ENCODE measurements around the gene RHOBTB1. TPM values are rescaled to one million over a fixed set of nuclear protein-coding genes. Genes with fewer than 3 reads are reported as not detected.
"Not testable (repeated sequence)": the region's sequence is repeated elsewhere in the genome, so short reads cannot be mapped to it uniquely, and the experiment has no call there.

RHOBTB1 gene
- total RNA-seq, 2 donors from 2014 or later: 16.7 to 19.6 TPM

DNA sequence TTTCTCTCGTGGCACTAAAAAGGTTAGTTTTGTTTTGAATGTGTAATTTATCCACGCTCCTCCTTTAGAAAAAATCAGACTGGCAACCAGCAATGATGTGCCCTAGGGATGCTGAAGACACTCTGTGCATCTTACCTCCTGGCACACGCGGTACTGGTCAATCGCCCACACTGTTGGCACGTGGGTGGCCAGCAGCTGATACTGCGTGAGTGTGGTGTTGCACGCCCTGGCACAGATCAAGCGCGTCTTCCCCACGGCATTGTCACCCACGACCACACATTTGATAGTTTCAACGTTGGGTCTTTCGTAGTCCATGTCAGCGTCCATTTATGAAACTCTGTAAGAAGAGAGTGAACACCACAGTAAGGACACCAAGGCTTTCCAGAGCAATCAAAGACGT is 32.8 kb downstream of the RHOBTB1 start:
- Histone ChIP-seq H3K36me3 (no peaks in the 10 kb centered on the region), H3K4me1 (ENCODE audit: control insufficient read depth in 1 of 2, low read depth in 2 of 2) (peaks cover 16 to 56% of the 10 kb centered on the region in 2 donors)

GRCh38 chr10:60910543-60910942 is 33.4 kb downstream of the RHOBTB1 start:
- no peaks in the 10 kb centered on the region for H3K27me3 ChIP-seq (replicated peaks; ENCODE audit: insufficient read depth)
- peak; percentile 22 for ATAC-seq (ENCODE audit: insufficient number of reproducible peaks, low FRiP score, low read depth)
- TF ChIP-seq, protein P1, sequence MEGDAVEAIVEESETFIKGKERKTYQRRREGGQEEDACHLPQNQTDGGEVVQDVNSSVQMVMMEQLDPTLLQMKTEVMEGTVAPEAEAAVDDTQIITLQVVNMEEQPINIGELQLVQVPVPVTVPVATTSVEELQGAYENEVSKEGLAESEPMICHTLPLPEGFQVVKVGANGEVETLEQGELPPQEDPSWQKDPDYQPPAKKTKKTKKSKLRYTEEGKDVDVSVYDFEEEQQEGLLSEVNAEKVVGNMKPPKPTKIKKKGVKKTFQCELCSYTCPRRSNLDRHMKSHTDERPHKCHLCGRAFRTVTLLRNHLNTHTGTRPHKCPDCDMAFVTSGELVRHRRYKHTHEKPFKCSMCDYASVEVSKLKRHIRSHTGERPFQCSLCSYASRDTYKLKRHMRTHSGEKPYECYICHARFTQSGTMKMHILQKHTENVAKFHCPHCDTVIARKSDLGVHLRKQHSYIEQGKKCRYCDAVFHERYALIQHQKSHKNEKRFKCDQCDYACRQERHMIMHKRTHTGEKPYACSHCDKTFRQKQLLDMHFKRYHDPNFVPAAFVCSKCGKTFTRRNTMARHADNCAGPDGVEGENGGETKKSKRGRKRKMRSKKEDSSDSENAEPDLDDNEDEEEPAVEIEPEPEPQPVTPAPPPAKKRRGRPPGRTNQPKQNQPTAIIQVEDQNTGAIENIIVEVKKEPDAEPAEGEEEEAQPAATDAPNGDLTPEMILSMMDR (IDR thresholded peaks at IDR 0.05): no peak
- peak overlapping the region; percentile 44 for H3K4me3 ChIP-seq
- peak overlapping the region; percentile 52 to 57 for H3K27ac ChIP-seq
- H3K9me3 ChIP-seq: no peaks in the 10 kb centered on the region
- DNase-seq (ENCODE audit: low spot score): no peak
- peaks cover 16 to 59% of the 10 kb centered on the region in 2 donors for H3K4me1 ChIP-seq (ENCODE audit: control insufficient read depth in 1 of 2, low read depth in 2 of 2)
- no peaks in the 10 kb centered on the region for H3K36me3 ChIP-seq

More for the DNA sequence above, 32.8 kb downstream of the RHOBTB1 start:
- Histone ChIP-seq H3K4me3 (peak overlapping the region; percentile 44), H3K27ac (peak overlapping the region; percentile 52 to 57), H3K9me3 (no peaks in the 10 kb centered on the region), H3K27me3 (replicated peaks; ENCODE audit: insufficient read depth) (no peaks in the 10 kb centered on the region)
- TF ChIP-seq, protein P1 (IDR thresholded peaks at IDR 0.05): no peak
- no peak for ATAC-seq (ENCODE audit: insufficient number of reproducible peaks, low FRiP score, low read depth)
- no peak for DNase-seq (ENCODE audit: low spot score)

DNA sequence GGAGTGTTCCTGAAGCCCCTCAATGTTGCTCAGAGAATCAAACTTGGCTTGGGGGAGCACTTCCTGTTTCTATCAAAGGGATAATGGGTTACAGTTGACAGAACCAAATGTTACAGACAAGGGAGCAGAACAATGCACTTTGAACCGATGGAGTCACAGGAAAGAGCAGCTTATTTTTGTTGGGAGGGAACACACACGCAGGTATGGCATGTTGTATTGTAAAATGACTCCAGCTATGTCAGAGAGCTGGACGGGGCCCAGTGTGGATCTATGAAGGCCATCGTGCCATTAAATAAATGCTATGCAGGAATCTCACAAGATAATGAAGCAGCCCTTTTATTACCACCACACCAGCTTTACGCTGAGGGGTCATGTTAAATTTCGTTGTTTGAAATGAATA is 35.1 kb downstream of the RHOBTB1 start:
- Histone ChIP-seq H3K4me3 (no peak overlapping the region), H3K27ac (no peak overlapping the region), H3K4me1 (ENCODE audit: control insufficient read depth in 1 of 2, low read depth in 2 of 2) (peaks cover 13 to 50% of the 10 kb centered on the region in 2 donors), H3K9me3 (no peaks in the 10 kb centered on the region), H3K27me3 (replicated peaks; ENCODE audit: insufficient read depth) (no peaks in the 10 kb centered on the region), H3K36me3 (no peaks in the 10 kb centered on the region)
- ATAC-seq (ENCODE audit: insufficient number of reproducible peaks, low FRiP score, low read depth): no peak
- TF ChIP-seq, protein P1 (IDR thresholded peaks at IDR 0.05): no peak
- DNase-seq (ENCODE audit: low spot score): no peak

DNA sequence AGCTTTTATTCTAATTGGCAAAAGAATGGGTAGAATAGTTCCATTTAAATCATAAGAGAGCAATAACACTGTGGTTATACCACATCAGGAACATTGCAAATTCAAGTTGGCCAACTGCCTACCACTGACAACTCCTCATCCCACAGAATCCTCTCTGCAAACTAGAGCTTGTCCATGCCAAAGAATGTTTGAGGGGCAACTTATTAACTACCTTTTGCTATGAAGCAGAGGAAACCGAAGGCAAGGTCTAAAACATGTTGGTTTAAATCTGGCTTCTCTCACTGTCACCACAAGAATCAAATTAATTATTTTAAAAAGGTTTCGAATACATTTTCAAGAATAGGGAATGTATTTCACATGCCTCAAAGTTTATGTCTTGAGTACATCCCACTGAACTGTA is 36.0 kb downstream of the RHOBTB1 start:
- no peak for ATAC-seq (ENCODE audit: insufficient number of reproducible peaks, low FRiP score, low read depth)

DNA sequence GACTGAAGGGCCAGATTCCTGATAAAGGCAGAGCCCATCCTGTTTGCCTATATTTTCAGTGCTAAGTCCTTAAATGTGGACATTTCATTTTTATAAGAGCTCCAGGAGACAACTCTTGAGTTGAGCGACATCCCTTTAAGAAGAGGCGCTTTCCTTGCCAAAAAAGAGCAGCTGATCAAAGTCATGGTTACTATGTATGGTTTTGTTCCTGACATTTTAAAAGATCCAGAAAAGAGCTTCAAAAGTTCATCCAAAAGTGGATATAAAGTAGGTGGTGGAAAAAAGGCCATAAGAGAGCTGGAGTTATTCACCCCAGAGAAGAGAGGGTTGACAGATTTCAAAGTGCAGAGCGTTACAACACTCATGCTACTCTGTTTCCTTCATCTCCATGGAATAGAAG is 36.7 kb downstream of the RHOBTB1 start:
- Histone ChIP-seq H3K27me3 (replicated peaks; ENCODE audit: insufficient read depth) (no peaks in the 10 kb centered on the region), H3K4me1 (ENCODE audit: control insufficient read depth in 1 of 2, low read depth in 2 of 2) (peaks cover 13 to 55% of the 10 kb centered on the region in 2 donors), H3K9me3 (no peaks in the 10 kb centered on the region), H3K27ac (no peak overlapping the region), H3K36me3 (no peaks in the 10 kb centered on the region), H3K4me3 (no peak overlapping the region)
- DNase-seq (ENCODE audit: low spot score) (no peak), ATAC-seq (ENCODE audit: insufficient number of reproducible peaks, low FRiP score, low read depth) (no peak)
- TF ChIP-seq, protein P1 (IDR thresholded peaks at IDR 0.05): no peak

More for the DNA sequence above, 36.0 kb downstream of the RHOBTB1 start:
- H3K4me1 ChIP-seq (ENCODE audit: control insufficient read depth in 1 of 2, low read depth in 2 of 2): peaks cover 13 to 52% of the 10 kb centered on the region in 2 donors
- TF ChIP-seq, protein P1 (IDR thresholded peaks at IDR 0.05): no peak
- DNase-seq (ENCODE audit: low spot score): no peak
- no peak overlapping the region for H3K4me3 ChIP-seq
- H3K27me3 ChIP-seq (replicated peaks; ENCODE audit: insufficient read depth): no peaks in the 10 kb centered on the region
- no peaks in the 10 kb centered on the region for H3K36me3 ChIP-seq
- H3K27ac ChIP-seq: no peak overlapping the region
- no peaks in the 10 kb centered on the region for H3K9me3 ChIP-seq

DNA sequence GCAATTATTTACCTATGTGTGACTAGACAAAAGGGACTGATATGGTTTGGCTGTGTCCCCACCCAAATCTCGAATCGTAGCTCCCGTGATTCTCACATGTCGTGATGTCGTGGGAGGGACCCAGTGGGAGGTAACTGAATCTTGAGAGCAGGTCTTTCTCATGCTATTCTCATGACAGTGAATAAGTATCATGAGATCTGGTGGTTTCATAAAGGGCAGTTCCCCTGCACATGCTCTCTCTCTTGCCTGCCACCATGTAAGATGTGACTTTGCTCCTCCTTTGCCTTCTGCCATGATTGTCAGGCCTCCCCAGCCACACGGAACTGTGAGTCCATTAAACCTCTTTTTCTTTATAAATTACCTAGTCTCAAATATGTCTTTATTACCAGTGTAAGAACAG is 37.2 kb downstream of the RHOBTB1 start:
- H3K27me3 ChIP-seq (replicated peaks; ENCODE audit: insufficient read depth); ATAC-seq (ENCODE audit: insufficient number of reproducible peaks, low FRiP score, low read depth); H3K4me3 ChIP-seq; H3K36me3 ChIP-seq; DNase-seq (ENCODE audit: low spot score); H3K27ac ChIP-seq; H3K9me3 ChIP-seq: not testable (repeated sequence)
- H3K4me1 ChIP-seq (ENCODE audit: control insufficient read depth in 1 of 2, low read depth in 2 of 2): peaks cover 15 to 57% of the 10 kb centered on the region in 2 donors

Measured in thoracic aorta (tissue), 2 donors.